Hematopoietic multipotent progenitor cell treated with erythropoietin and hydrocortisone succinate and interleukin-3 and kit ligand, for 17 days (in vitro differentiated cells): ENCODE data around the gene RPH3AL.

Experiments used
- DNase-seq: peaks from one replicate; pipeline ENCODE4 v3.0.0-alpha.2; 2015; ENCODE audit warnings: low spot score

Gene RPH3AL

GRCh38 chr17:336110-337021, 16.2 kb downstream of the RPH3AL start:
- no peak for DNase-seq

- no peak for DNase-seq
Measured at GRCh38 chr17:335691-336090, 16.9 kb downstream of the RPH3AL start.

GRCh38 chr17:334974-335481, 17.6 kb downstream of the RPH3AL start:
- DNase-seq: no peak

GRCh38 chr17:333626-334396, 18.8 kb downstream of the RPH3AL start:
- no peak for DNase-seq

GRCh38 chr17:332558-333322, 19.9 kb downstream of the RPH3AL start:
- DNase-seq: no peak

- no peak for DNase-seq
Measured at GRCh38 chr17:332023-332422, 20.6 kb downstream of the RPH3AL start.

- DNase-seq: no peak
Measured at GRCh38 chr17:330993-331701, 21.5 kb downstream of the RPH3AL start.

- no peak for DNase-seq
Measured at GRCh38 chr17:329784-330420, 22.7 kb downstream of the RPH3AL start.

- DNase-seq: no peak
Measured at GRCh38 chr17:327971-328370, 24.6 kb downstream of the RPH3AL start.

GRCh38 chr17:327296-327695, 25.3 kb downstream of the RPH3AL start:
- DNase-seq: no peak

GRCh38 chr17:326010-326621, 26.5 kb downstream of the RPH3AL start:
- no peak for DNase-seq

GRCh38 chr17:325270-326009, 27.2 kb downstream of the RPH3AL start:
- DNase-seq: no peak

- DNase-seq: no peak
Measured at GRCh38 chr17:323721-324571, 28.7 kb downstream of the RPH3AL start.

GRCh38 chr17:323181-323580, 29.4 kb downstream of the RPH3AL start:
- no peak for DNase-seq

- no peak for DNase-seq
Measured at GRCh38 chr17:322006-322780, 30.4 kb downstream of the RPH3AL start.

- no peak for DNase-seq
Measured at GRCh38 chr17:321386-321941, 31.1 kb downstream of the RPH3AL start.

- DNase-seq: no peak
Measured at GRCh38 chr17:320809-321385, 31.7 kb downstream of the RPH3AL start.
